ENCODE data around the gene WDR62. TPM values are rescaled to one million over a fixed set of nuclear protein-coding genes. Genes with fewer than 3 reads are reported as not detected.

Gene WDR62
- total and polyA plus RNA-seq, 10 of the 15 experiments (the other 5 are each of a cell fraction or from before 2014, with no cell fraction given): 0.08 to 20.6 (median 10.9) TPM

GRCh38 chr19:36054119-36054732, 471 bp upstream of the WDR62 start, which contains the start of gene THAP8 (continued):
- TF ChIP-seq USF1 (IDR thresholded peaks at IDR 0.05; ENCODE audit: borderline replicate concordance, extremely low read length, insufficient read depth, low read depth, low read length) (peak; percentile 98), GATAD2B (conservative IDR thresholded peaks at IDR 0.05; ENCODE audit: low read depth) (peak; percentile 33; the same call in 1 of the 2 replicates), EZH2 (IDR thresholded peaks at IDR 0.05; ENCODE audit: borderline replicate concordance, control insufficient read depth, low read depth, low read length) (no peak), RELA (IDR thresholded peaks at IDR 0.05; ENCODE audit: borderline replicate concordance, partially characterized antibody) (peak; percentile 97), CBX3 (IDR thresholded peaks at IDR 0.05; ENCODE audit: borderline replicate concordance, low read depth) (no peak), CREB1 (IDR thresholded peaks at IDR 0.05; ENCODE audit: low read depth) (peak; percentile 88), TARDBP (IDR thresholded peaks at IDR 0.05; ENCODE audit: borderline replicate concordance) (0 out of 2 replicates have a peak, but pooled peaks have one; percentile 49), CBFB (IDR thresholded peaks at IDR 0.05; ENCODE audit: low read depth) (0 out of 2 replicates have a peak, but pooled peaks have one; percentile 47), ZZZ3 (IDR thresholded peaks at IDR 0.05; ENCODE audit: control insufficient read depth, insufficient read length, low read depth) (no peak), NKRF (conservative IDR thresholded peaks at IDR 0.05) (peak; percentile 44; the same call in 1 of the 2 replicates), CHD1 (IDR thresholded peaks at IDR 0.05; ENCODE audit: low read depth, low read length) (0 out of 2 replicates have a peak, but pooled peaks have one; percentile 5), ATF7 (IDR thresholded peaks at IDR 0.05; ENCODE audit: low read depth) (peak; percentile 60), ELK1 (IDR thresholded peaks at IDR 0.05; ENCODE audit: low read depth, low read length) (no peak), ZNF592 (IDR thresholded peaks at IDR 0.05) (no peak), SIN3A (IDR thresholded peaks at IDR 0.05; ENCODE audit: low read depth, low read length) (no peak), SUPT20H (IDR thresholded peaks at IDR 0.05; ENCODE audit: borderline replicate concordance, control insufficient read depth, low read depth, low read length) (no peak), FOXK2 (IDR thresholded peaks at IDR 0.05) (0 out of 2 replicates have a peak, but pooled peaks have one; percentile 29), BACH1 (IDR thresholded peaks at IDR 0.05; ENCODE audit: borderline replicate concordance) (peak; percentile 92)
